Measurements from ENCODE around the gene PPM1N.
A peak's percentile ranks its signal among the peaks of the same experiment; 100 is the strongest.
"Not testable (repeated sequence)": the region's sequence is repeated elsewhere in the genome, so short reads cannot be mapped to it uniquely, and the experiment has no call there.

The PPM1N gene

DNA sequence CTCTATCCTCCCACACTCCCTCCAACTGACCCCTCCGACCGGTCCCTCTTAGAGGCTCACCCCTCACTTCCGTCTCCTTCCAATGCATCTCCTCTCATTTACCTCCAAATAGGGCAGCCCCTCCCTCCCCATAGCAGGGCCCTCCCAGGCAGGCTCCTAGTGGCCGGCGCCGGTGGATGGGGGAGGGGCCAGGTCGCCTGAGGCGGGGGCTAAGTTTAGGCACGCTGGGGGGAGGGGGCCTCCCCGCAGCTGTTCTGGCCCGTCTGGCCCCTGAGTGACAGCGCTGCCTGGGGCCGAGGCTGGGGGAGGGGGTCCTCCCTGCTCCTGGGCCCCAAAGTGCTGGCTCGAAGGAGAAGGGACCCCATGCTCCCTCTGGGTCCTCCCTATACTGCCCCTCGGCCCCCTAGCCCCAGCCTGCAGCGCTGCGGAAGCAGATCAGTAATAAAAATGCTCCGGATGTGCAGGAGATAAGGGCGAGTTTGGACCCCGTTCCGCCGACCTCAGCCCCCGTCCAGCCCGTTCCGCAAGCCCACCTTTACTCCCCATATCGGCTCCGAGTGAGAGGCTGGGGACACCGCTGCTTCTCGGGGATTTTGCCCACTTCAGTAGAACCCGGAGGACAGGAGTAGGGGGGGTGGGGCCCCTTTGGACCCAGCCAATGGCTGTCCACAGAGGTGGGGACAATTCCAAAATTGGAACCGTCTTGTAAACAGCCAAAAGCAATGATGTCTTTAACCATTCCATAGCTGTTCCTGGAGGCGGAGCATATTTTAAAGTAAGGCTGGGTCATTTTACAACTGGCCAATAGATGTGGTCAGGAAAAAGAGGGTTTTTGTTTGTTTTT lies 5.4 kb upstream of the PPM1N start:
- no peak for DNase-seq

DNA sequence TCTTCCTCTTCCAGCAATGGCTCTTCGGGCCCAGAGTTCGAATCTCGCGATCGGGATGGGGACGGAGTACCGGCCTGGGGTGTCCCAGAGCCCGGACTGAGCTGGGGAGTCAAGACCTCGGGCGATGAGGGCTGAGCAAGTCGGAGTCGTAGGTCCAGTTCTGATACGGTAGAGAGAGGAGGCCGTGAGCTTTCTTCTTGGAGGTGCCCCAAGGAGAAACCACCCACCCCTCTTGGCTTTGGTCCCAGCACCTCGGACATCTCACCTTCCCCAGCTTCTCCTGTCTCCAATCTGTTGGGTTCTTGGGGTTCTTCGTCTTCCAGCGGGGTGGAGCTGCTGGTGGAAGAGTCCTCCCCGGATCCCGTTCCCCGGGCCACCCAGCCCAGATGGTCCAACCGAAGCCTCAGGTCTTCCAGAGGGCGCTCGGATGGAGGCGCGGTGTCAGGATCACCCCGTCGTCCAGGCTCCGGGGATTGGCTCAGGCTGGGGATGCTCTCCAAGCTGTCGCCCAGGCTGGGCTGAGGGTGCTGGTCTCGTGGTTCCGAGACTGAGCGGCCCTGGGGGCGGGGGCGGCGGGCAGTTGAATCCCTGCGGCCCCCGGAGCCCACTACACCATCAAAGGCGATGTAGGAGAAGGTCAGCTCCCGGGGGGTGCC lies 3.9 kb upstream of the PPM1N start:
- no peak for DNase-seq

DNA sequence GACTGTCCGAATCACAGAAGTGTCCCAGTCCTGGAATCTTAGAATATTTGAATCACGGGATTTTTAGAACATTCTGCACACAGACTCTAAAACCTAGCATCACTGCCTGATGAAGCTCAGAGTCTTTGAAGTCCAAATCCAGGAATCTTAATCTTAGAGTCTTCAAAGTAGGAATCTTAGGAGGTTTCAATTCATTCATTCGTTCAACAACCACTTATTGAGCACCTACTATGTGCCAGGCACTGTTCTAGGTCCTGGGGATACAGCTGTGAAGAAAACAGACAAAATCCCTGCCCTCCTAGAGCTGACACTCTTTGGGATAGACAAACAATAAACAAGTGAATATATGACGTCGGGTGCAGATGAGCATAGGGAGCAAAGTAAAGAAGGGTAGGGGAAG lies 3.1 kb upstream of the PPM1N start:
- DNase-seq = no peak

DNA sequence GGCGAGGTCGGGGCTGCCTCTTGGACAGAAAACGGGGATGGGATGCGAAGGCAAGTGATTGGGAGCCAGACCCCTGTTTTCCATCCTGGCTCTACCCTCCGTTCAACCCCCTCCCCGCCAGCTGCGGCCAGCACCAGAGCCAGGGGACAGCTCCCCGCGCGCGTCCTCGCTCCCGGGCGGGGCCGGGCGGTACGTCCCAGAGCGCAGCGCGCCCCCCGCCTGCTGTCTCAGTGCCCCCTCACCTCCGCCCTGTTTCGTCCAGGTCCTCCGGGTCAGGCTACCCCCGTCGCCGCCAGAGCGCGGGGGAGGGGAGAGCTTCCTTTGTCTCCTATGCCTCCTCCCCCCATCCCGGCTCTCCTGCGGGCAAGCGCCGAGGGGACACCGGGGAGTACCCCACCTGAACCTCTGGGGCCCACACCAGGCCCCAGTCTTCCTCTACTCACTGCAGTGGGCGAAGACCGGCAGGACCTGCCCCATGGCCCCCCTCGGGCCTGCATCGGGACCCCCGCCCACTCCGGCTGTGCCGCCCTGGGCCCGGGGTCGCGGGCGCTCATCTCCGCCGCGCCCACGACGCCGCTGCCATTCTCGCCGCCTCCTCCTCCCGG lies 1.8 kb upstream of the PPM1N start:
- DNase-seq = no peak

DNA sequence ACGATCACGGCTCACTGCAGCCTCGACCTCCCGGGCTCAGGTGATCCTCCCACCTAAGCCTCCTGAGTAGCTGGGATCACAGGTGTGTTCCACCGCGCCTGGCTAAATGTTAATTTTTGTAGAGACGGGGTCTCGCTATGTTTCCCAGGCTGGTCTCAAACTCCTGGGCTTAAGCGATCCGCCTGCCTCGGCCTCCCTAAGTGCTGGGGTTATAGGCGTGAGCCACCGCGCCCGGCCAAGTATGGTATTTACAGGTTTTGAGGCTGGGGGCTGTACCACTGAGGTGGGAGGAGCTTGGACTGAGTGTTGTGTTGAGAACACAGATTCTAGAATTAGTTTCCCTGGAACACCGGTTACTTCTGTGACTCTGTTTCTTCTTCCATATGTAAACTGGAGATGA lies 452 bp upstream of the PPM1N start:
- no peak for DNase-seq

DNA sequence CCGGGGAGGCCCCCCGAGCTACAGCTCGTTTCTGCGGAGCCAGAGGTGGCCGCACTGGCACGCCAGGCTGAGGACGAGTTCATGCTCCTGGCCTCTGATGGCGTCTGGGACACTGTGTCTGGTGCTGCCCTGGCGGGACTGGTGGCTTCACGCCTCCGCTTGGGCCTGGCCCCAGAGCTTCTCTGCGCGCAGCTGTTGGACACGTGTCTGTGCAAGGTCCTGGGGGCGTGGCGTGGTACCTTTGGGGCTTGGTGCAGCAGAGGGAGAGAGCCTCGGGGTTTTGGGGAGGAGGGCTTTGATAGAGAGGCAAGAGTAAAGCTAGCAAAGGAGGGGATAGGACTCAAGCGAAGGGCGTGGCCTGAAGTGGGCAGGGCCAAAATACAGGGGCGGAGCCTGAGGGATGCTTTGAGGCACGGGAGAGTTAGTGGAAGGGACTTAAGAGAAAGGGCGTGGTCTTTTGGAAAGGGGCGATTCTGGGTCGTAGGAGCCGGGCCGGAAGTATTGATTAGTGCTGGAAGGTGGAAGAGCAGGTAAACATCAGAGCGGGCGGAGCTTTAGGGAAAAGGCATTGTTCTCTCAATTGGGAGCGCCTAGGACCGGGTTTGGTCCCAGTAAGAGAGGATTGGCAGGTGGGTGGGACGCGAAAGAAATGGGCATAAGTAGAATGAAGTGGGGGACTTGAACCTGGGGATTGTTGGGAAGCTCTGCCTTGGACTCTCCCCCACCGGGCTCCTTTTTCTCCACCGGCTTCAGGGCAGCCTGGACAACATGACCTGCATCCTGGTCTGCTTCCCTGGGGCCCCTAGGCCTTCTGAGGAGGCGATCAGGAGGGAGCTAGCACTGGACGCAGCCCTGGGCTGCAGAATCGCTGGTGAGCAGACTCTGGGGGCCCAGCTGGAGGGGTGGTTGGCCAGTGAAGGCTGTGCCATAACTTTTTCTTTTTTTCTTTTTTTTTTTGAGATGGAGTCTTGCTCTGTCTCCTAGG lies 1.2 kb downstream of the PPM1N start:
- no peak for DNase-seq

DNA sequence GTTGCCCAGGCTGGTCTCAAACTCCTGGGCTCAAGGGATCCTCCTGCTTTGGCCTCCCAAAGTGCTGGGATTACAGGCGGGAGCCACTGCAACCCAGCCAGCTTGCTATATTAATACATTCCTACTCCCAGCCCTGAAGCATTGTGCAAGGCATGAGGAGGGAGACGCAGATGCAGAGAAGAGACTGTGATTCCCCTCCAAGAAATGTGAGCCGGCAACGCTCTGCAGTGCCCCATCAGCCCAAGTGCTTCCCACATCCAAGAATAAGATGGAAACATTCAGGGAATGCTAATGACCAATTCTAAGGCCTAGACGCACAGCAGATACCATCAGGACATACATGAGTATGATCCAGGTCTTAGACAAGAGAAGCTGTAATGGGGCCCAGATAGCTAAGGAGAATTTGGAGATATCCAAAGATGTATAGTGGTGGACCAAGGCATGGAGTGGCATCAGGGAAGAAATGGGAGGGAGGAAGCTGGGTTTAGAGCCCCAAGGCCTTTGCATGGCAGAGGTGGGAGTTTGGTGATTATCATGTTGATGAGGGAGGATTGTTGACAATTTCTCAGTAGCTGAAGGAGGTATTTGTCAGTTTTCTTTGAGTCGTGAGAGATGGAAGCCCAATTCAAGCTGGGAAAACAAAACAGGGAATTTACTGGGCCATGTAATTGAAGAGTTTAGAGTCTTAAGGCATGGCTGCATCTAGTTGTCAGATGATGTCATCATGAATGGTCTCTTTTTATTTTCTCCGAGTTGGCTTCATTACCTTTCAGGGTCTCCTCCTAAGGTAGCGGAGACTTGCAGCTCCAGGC lies 2.9 kb downstream of the PPM1N start:
- no peak for DNase-seq

DNA sequence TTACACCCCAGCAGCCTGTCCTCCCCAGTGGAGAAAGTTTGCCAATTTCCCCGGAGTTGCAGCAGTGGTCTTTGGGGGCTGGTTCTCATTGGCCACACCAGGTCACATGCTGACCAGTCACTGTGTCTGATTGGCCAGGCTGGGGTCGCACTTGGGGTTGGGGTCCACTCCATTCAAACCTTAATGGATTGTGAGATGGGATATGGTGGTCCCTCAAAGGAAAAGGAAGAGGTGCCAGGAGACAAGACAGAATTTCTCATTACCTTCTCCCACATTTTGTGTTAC lies 3.4 kb downstream of the PPM1N start:
- DNase-seq = no peak

DNA sequence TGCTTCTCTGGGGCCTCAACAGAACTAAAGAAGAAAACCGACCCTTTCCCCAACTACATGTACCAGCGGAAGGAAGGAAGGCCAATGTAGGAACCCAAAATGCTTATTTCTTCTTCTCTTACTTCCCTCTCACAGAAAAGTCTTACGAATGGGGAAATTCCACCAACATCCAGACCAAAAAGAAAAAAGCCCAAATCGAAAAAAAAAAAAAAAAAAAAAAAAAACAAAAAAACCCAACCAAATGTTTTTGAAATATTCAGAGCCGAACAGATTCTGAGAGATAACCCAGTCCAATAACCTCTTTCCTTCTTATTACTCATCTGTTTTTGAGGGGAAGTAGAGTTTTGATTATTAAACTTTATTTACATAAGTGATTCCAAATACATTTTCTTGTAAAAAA lies 3.9 kb downstream of the PPM1N start:
- DNase-seq = no peak

DNA sequence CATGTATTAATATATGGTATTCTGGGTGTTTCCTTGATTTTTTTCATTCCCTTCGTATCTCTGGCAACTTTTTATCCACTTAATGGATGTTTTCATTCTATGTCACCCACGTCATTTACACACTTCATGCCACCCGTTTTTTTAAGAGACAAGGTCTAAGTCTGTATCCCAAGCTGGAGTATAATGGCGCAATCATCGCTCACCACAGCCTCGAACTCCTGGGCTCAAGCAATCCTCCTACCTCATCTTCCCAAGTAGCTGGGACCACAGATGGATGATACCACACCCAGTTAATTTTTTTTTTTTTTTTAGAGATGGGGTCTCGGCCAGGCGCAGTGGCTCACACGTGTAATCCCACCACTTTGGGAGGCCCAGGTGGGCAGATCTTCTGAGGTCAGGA lies 5.7 kb downstream of the PPM1N start:
- DNase-seq = no peak

DNA sequence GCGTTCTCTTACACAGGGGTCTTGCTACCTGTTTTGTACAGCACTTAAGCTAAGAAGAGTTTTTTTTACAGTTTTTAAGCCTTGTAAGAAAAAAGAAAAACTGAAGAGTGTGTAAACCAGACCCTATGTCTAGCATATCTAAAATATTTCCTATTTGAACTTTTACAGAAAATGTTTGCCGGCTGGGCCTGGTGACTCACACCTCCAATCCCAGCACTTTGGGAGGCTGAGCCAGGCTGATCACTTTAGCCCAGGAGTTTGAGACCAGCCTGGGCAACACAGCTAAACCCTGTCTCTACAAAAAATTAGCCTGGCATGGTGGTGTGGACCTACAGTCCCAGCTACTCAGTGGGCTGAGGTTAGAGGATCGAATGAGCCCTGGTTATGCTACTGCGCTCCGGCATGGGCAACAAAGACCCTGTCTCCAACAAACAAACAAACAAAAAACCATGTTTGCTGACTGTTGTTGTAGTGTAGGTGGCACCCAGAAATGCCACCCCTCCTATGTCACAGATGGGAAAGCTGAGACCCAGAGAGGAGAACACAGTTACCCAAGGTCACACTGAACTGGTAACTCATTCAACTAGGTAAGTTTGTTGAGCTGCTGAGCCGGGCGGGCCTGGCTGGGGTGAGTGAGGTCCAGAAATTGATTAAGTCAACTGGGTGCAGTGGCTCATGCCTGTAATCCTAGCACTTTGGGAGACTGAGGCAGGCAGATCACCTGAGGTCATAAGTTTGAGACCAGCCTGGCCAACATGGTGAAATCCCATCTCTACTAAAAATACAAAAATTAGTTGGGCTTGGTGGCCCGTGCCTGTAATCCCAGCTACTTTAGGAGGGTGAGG lies 7.1 kb downstream of the PPM1N start:
- DNase-seq = no peak

DNA sequence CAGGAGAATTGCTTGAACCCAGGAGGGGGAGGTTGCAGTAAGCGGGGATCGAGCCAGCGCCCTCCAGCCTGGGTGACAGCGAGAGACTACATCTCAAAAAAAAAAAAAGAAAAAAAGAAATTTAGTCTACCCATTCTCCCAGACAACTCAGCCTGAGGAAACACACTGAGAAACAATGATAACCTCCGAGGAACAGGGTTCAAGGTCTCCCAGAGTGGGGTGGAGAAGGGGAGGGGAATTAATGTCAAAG lies 7.7 kb downstream of the PPM1N start:
- DNase-seq = no peak

DNA sequence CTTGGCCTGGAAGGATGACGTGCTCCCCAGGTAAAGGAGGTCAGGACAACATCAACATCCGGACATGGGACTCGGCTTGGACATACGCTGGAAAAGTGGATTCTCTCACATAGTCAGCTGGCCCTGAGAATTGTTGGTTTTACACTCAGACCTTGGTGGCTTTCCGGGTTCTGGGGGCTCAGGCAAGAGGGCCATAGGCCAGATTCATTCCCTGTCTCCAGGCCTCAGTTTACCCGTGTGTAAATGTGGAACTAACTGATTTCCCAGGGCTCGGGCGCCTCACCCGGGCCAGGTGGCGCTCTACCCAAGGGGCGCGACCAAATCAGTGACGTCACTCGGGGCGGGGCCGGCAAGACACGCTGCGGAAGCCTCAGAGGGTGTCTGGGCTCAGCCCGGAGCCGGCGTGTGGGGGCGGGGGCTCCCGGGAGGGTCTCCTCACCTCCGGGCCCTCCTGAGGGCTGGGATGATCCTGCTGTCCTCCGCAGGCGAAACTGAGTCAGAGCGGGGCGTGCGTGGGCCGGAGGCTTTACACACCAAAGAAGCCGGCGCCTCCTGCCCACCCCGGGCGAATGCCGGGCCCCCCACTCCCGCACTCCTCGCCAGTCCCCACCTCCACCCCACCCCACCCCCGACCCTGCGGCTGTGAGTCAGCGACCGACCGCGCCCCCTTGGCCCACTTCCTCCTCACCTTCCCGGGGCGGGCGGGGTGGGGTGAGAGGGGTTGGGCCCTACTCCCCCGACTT lies 8.2 kb downstream of the PPM1N start:
- peak; percentile 70 for DNase-seq

DNA sequence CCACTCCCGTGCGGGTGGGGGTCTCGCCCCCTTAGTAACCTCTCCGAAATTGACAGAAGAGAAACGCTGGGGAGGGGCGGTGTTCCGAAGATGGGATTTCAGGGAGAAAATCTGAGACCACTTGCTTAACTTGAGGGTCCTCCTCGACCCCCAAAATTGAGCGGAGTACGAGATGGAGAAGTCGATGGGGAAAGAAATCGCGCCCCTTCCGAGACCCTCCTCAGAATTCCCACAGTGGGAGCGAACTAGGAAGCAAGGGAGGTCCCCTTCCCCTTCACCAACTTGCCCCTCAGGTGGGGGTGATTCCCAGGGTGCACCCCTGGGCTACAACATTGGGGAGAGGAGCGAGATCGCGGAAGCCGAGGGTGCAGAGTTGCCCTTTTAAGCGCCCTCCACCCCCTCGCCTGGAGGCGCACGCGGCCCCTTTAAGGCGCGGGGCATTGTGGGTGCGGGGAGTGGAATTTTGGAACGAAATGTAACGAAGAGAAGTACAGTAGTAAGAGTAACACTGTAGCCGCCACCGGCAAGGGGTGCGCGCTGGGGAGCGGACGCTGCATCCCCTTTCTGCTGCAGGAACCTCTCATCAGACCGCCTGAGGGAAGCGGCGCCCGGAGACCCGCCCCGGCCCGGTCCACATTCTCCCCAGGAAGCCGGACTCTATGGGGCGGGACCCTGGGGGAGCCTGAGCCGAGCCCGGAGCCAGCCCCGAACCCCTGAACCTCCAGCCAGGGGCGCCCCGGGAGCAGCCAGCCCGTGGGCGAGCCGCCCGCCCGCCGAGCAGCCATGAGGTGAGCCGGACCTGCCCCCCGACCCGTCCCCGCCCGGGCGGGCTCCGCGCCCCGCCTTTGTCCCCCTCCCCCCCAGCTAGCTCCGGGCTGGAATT lies 9.0 kb downstream of the PPM1N start, which contains the start of gene VASP:
Gene VASP, plus strand, starts transcription at position 491 of the 883 bp plus-strand sequence. Its CDS starts 293 bp downstream, at position 784.
- peak; percentile 54 for DNase-seq

DNA sequence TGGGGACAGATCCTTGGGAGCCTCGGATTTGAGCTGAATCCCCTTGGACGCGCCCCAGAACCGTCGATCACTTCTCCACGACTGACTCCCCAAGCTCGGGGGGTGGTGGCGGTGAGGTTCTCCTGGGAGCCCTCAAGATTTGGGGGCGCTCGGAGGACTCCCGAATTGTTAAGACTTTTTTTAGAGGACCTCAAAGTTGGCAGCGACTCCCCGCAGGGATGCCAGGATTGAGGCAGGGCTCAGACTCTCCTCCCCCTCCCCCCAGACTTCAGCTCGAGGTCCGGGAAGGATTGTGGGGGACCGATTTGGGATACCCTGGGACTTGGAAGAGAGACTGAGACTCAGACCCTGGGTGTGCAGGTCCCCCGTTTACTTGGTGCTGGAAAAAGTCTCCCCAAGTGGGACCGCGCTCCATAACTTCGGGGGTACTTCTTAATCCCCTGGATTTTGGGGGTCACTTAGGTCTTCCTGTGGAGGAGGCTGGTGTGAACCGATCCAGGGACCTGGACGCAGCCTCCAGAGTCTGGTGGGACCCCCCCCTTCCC lies 9.7 kb downstream of the PPM1N start:
- no peak for DNase-seq

DNA sequence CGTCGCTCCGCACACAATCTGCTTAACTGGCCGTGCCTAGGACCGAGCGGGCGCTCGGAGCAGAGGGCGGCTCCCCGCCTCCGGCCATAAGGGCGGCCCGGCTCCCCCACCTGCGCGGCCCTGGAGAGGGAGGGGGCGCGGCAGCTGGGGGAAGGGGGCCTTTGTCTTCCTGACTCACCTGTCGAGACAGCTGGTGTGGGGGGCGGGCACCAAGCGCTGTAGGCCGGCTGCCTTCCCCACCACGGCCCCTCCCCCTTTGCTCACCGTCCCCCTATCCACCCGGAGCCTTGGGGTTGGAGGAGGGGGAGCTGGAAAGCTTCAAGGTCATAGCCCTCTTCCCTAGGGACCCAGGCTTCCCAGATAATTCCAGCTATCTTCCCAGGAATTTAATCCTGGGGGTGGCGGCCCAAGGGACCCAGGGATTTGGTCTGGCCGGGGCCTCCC lies 10.2 kb downstream of the PPM1N start:
- no peak for DNase-seq

DNA sequence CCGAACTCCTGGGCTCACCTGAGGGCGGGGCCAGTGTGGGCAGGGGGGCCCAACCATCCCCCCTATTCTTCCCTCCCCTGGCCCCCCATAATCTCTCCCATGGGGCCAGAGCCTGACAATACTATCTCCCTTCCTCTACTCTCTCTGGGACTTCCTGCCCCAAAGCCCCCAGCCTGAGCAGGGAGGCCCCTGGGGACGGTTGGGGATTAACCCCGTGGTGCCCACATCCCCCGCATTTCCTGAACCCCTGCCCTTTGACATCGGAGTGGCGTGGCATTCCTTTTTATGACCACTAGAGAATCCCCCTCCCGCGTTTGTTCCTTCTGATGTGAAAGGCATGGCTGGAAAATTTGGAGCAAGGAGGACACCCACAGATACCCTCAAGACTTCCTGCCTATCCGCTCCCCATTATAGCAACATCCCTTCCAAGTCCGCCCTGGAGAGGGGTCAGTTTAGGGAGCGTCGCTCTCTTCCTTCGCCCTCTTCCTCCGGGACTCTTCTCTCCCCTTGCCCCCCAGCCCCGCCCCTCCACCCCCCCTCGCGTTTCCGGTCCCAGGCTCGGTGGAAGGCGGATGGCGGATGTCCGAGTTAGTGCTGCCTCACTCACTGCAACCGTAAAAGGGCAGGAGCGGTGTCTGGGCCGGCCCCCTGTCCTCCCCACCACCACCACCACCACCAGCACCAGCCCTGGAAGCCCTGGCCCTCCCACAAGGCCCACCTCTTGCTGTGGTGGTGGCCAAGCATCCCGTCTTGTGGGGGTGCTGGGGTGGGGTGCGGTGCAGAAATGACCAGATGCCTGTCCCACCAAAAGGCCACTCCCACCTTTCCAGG lies 10.8 kb downstream of the PPM1N start:
- DNase-seq = no peak

DNA sequence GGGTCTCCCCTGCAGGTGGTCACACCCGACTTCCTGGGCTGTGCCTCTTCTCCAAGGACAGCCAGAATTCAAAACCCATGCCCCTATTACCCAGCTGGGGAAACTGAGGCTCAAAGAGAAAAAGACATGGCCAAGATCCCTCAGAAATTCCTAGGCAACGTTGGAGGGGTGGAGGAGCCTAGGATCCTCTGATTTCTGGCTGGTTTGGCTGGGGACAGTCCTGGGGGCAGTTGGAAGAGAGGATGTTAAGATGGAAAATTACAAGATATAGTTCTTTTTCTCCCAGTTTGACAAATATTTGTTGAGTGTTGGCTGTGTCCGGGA lies 11.4 kb downstream of the PPM1N start:
- no peak for DNase-seq

DNA sequence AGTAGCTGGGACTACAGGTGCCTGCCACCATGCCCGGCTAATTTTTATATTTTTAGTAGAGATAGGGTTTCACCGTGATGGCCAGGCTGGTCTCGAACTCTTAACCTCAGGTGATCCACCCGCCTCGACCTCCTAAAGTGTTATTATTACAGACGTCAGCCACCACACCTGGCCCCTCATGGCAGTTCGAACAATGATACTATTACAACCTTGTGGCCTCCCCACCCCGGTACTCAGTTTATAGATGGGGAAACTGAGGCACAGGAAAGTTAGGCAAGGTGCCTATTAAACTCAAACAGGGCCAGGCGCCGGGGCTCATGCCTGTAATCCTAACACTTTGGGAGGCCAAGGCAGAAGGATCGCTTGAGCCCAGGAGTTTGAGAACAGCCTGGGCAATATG lies 12.1 kb downstream of the PPM1N start:
- DNase-seq = not testable (repeated sequence)

Data from DMS 273 treated with DMSO at 0.1 percent for 48 hours (cell line).